HG03520 (cell line): ENCODE results near the gene KCNH2.

Source experiments
- ATAC-seq: cut with Tn5 transposase; IDR thresholded peaks from one replicate; pipeline ENCODE4 v1.9.1; 2021; ENCODE audit warnings: mild to moderate bottlenecking, moderate library complexity; ENCODE audit not compliant: unreplicated experiment

The KCNH2 gene

DNA sequence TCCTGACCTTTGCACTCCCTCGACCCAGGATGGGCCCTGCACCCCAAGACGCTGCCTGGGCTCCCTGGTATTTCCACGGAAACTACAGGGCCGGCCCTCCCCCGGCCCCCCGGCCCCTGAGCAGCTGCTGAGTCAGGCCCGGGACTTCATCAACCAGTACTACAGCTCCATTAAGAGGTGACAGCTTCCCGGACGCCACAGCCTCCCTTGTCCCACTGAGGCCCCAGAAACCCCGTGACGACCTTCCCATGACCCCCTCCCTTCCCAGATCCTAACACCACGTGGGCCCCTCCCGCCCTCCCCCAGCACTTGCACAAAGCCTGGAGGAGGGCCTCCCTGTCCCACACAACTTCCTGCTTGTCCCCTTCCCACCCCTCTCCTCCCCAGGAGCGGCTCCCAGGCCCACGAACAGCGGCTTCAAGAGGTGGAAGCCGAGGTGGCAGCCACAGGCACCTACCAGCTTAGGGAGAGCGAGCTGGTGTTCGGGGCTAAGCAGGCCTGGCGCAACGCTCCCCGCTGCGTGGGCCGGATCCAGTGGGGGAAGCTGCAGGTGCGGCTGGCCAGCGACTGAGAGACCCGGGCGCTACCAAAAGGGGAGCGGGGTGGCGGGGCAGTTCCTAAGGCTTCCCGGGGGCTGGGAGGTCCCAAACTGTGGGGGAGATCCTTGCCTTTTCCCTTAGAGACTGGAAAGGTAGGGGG lies 18.4 kb upstream of the KCNH2 start:
- no peak for ATAC-seq

DNA sequence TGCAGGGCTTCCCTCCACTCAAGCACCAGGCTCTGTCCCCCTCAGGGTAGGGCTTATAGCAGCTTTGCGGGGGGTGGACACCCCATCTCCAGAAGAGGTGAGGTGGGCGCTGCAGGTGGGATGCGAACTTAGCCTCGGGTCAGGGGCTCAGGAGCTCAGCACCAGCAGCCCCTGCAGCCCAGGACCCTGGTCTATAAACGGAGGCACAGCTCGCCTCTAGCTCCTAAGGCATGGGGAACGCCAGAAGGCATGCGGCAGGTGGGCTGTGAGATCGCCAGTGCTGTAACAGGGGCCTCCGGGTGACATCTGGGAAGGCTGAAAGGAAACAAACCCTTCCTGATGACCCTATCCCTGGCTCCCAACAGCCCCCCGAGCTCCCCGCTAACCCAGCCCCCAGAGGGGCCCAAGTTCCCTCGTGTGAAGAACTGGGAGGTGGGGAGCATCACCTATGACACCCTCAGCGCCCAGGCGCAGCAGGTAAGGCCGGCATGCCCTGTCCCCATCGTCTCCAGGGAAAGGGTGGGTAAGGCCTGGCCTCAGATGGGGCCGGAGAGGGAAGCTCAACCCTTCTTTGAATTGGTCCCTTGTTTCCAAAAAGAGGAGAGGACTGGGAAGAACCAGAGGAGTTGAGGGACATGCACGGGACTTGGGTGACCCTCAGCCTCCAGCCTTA lies 16.9 kb upstream of the KCNH2 start:
- no peak for ATAC-seq

DNA sequence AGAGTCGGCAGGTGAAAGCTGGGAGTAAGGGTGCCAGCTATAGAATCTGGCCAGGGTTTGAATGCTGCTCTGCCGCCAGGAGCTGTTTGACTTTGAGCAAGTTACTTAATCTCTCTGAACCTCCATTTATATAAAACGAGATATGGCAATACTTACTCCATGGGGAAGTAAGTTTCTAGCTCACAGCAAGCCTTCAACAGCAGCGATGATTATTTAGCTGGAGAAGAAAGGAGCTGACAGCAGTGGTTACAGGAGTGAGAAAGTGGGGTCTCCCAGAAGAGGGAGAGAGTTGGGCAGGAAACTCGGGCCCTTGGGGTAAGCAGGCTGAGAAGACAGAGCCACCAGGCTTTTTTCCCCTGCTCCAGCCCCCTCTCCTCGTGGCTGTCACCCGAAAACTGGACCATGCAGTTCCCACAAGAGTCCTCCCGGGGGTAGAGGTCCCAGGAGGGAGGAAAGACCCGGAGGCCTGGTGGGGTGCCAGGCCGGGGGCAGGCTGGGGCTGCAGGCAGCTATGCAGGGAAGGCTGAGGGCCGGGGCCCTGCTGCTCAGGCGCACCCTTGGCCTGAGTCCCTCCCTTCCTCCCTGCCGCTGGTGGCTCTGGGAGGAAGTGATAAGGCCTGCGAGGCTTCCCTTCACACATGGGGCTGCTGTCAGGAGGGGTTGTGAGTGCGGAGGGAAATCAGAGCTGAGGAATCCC lies 16.2 kb upstream of the KCNH2 start:
- ATAC-seq, result no peak

DNA sequence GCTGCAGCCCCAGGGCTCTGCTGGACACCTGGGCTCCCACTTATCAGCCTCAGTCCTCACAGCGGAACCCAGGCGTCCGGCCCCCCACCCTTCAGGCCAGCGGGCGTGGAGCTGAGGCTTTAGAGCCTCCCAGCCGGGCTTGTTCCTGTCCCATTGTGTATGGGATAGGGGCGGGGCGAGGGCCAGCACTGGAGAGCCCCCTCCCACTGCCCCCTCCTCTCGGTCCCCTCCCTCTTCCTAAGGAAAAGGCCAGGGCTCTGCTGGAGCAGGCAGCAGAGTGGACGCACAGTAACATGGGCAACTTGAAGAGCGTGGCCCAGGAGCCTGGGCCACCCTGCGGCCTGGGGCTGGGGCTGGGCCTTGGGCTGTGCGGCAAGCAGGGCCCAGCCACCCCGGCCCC lies 15.4 kb upstream of the KCNH2 start:
- ATAC-seq, result no peak

DNA sequence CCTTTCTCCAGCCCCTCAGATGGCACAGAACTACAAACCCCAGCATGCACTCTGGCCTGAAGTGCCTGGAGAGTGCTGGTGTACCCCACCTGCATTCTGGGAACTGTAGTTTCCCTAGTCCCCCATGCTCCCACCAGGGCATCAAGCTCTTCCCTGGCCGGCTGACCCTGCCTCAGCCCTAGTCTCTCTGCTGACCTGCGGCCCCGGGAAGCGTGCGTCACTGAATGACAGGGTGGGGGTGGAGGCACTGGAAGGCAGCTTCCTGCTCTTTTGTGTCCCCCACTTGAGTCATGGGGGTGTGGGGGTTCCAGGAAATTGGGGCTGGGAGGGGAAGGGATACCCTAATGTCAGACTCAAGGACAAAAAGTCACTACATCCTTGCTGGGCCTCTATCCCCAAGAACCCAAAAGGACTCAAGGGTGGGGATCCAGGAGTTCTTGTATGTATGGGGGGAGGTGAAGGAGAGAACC lies 14.7 kb upstream of the KCNH2 start:
- peak; percentile 68 for ATAC-seq

DNA sequence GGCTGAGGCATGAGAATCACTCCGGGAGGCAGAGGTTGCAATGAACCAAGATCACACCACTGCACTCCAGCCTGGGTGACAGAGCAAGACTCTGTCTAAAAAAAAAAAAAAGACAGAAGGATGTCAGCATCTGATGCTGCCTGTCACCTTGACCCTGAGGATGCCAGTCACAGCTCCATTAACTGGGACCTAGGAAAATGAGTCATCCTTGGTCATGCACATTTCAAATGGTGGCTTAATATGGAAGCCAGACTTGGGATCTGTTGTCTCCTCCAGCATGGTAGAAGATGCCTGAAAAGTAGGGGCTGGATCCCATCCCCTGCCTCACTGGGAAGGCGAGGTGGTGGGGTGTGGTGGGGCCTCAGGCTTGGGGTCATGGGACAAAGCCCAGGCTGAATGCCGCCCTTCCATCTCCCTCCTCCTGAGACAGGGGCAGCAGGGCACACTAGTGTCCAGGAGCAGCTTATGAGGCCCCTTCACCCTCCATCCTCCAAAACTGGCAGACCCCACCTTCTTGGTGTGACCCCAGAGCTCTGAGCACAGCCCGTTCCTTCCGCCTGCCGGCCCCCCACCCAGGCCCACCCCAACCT lies 14.0 kb upstream of the KCNH2 start:
- ATAC-seq, result no peak

DNA sequence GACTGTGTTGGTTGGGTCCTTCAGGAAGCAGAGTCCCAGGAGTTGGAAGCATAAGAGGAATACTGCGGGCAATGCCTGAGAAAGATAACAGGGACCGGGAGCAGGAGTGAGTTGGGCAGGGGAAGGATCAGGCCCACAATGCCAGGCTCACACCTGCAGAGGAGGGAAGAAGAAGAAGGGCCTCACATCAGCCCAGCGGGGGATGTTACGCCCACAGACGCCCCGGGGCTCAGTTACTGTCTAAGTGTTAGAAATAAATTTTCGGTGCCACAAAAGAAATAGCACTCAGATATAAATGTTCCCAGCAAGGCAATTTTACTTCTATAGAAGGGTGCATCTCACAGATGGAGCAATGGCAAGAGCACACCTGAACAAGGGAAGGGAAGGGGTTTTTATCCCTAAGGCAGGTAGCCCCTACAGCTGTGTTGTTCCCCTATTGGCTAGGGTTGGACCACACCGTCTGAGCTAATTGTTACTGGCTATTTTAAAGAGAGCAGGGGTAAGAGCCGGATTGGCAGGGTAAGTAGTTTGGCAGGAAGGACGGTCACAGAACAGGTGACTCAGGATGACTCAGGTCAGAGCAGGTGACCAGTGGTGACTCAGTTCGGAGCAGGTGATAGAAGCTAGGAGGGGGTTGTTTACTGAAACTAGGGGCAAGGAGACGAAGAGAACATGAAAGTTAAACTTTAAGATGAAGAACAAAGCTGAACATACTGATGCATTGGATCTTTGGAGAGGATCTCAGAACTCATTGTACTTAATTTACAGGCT lies 12.5 kb upstream of the KCNH2 start, which contains the start of gene NOS3:
Gene NOS3 (plus strand): TSS at position 602 of the 771 bp plus-strand sequence. CDS start 2,787 bp downstream, outside the sequence.
- no peak for ATAC-seq

DNA sequence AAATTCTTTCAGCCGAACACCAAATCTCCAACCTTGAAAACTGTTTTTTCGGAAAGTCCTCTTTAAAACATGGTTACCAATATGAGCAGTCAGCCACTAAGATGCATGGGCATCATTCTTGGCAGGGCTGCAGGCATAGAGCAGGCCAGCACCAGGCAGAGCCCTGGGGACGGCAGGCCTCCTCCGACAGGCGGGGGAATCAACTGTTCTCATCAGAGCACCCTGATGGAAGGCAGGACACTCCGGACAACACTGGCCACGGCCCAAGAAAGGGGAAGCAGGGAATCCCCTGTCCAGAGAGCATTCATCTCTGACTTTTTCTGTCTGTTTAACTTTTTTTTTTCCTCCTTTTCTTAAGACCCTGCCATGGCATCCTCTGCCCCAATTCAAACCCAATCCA lies 11.3 kb upstream of the KCNH2 start:
- ATAC-seq, result no peak

DNA sequence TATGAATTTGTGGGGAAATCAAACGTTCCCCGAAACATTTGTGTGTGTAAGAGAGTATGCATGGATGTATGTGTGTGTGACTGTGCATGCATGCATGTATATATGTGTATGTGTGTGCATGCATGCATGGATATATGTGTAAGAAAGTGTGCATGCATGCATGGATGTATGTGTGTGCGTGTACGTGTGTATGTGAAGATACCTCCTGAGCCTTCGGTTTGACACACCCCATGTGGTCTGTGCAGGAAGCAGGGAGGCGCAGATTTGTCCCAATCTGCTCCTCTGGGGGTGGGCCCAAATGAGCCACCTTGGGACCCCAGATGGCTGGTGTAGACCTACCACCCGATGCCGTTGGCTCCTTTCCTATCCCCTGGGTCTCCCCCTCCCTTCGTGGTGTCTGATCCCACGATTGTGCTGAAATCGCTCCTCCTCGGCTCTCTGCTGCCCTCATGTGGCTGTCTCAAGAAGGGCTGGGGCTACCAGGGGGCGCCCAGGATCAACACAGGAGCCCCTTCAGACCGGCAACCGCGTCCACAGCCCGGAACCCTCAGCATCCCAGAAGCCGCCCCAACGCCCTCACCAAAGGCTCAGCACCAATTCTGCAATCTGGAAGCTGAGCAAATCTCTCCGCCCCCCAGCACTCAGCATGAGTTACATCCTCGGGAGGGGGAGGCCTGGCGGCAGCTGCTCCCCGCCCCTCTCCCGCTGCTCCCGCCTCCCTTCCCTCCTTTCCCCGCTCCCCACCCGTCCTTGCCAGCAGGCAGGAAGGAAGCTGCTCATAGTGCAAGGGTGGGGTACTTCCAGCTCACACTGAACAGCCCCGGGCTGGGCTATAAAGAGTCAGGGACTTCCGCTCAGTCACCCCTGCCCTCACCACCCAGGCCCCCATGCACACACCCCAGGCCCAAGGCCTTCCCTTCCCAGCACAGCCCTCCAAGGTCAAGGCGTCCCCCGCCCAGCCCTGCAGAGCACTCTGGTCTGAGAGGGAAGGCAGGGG lies 10.4 kb upstream of the KCNH2 start:
- ATAC-seq, result no peak

DNA sequence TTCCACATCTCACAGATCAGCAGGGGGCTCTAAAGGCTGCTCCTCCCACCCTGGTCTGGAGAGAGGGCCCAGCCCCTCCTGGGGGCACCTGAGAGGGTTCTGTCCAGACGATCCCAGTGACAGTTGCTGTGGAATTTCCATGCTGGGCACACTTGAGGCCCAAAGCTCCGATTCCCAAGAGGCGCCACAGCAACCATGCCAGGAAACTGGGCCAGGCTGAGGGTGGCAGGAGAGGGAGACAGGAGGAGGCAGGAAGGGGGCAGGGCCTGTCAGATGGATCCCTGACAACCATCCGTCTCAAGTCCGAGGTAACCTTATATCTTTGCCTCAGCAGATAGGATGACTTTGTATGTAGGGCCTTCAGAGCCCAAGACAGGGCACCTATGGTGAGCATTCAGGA lies 8.4 kb upstream of the KCNH2 start:
- ATAC-seq, result no peak

DNA sequence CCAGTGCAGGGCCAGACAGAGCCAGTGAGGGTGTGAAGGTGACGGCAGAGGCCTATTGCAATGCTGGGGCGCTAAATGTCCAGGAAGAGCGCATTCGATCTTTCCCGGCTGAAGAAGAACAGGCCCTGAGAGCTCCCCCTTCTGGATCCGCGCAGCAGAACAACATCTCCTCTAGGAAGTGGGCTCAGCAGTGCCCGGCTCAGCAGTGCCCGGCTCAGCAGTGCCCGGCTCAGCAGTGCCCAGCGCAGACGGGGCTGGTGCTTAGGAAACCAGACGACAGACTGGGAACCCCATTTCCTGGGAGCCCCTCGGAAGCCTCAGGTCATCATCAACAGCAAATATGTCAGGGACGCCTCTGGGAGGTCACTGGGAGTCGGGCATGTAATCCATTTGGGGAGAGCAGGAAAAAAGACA lies 8.0 kb upstream of the KCNH2 start:
- no peak for ATAC-seq

DNA sequence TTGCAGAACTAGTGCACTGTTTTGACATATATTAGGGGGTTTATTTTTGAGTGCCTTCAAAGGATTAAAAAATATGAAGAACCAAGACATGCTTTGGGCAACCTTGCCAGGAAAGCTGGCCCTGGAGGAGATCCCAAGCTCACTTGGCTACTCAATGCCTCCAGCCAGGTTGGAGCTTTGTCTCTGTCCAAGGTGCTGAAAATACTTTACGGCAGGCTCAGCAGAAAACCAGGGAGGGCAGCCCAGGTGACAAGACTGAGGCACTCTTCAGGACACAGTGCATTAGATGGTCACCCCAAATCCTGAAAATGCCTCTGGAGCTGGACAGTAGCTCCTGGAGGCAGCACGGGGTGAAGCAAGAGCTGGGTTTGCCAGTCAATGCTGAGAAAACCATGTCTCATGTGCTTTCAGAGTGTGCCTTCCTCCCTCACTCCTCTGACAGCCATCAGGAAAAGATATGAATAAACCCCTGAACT lies 5.8 kb upstream of the KCNH2 start:
- ATAC-seq, result no peak

DNA sequence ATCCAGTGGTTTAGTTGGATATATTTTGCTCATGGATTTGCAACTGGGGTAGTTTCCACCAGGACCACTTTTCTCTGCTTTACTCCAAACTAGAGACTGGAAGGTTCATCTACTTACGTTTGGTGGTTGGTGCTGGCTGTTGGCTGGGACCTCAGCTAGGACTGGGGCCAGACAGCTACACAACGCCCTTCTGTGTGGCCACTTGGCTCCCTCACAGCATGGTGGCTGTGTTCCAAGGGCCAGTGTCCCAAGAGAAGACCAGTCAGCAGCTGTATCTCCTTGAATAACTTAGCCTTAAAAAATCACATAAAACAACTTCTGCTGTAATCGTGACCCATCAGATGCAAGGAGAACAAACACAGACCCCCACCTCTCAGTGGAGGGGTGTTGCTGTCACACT lies 4.2 kb upstream of the KCNH2 start:
- ATAC-seq, result no peak

DNA sequence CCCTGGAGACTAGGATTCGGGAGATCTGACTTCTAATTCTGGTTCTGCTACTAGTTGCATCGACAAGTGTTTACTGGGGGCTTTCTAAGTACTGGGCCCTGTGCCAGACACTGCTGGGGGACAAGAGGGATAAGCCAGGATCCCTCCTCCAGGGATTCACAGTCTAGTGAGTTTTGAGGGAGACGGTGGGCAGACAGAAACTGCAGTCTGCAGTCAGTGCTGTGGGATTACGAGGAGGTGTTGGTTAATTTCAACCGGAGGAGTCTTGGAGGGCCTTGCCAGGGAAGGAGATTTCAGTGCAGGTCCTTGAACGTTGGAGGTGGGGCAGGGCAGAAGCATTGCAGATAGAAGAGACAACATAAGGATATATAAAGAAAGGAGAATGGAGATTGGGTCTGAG lies 3.5 kb upstream of the KCNH2 start:
- ATAC-seq, result no peak

DNA sequence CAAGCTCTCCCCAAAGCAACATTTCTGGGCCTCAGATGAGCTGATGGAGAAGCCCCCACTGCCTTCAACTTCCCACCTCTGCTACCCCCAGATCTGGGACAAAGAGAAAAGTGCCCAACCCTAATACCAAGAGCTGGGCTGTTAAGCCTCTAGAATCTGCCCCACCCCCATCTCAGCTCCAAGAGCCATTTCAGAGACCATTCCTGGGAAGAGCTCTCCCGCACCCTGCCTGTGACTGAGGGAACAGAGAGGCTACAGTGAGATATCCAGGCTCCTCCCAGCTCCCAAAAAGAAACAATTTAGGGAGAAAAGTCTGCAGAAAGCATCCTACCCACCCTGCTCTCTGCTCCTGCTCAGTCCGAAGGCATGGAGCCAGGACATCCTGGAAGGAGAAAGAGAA lies 2.5 kb upstream of the KCNH2 start:
- no peak for ATAC-seq

DNA sequence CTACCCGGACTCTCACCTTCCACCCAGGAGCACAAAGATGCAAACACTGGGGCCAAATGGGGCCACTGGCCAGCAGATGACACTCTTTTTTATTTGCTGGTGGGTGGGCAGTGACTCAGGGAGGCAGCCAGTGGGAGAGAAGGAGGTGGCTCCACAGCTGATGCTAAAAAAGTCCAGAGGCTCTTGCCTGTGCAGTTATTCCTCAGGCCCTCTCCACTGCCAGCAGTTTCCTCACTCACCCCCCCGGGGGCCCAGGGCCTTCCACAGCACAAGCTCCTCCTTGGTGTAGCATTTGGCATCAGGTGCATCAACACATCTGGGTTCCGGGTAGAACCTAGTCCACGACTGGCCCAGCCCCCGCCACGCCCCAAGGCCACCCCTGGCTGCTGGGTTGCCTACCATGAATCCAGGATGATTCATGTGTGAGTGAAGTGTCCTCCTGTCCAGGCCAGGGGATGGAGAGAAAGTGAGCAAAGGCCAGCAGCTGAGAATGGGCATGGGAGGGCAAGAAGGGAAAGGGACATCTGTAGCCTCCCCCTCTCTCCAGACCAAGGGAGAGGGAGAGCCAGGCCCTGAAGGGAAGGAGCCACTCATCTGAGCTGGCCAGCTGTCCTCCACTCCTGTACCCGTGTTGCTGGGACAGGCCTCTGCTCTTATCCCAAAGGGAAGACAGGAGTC lies 1.7 kb upstream of the KCNH2 start:
- no peak for ATAC-seq

DNA sequence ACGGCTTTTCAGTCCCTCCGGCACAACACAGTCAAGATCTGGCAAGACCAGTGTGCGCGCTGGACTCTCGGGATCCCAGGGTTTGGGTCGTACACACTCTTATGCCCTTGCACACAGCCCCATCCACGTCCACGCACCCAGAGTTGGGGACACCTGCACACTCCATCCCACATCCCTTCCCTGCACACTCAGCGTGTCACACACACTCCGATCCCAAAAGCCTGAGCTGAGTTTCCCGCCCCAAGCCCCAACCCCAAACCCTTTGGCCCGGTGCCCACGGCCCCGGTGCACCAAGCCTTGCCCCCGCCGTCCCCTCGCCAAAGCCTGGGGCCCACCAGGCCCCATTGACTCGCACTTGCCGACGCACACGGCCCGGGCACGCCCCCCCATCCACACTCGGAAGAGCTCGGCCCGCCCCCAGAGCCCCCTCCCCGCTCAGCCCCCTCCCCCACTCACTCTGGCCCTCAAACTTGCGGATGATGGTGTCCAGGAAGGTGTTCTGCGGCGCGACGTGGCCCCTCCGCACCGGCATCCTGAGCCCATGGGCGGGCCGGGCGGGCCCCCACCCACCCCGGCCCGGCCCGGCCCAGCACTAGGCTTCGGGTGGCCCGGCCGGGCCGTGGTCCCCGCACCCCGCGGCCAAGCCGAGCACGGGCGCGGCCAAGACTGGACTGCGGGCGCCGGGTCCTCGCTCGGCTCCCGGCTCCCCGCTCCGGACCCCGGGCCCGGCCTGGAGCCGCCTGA lies 567 bp downstream of the KCNH2 start:
- no peak for ATAC-seq
